Measurements from ENCODE around the gene NDUFC1. TPM values are rescaled to one million over a fixed set of nuclear protein-coding genes. Genes with fewer than 3 reads are reported as not detected.
"Not testable (repeated sequence)": the region's sequence is repeated elsewhere in the genome, so short reads cannot be mapped to it uniquely, and the experiment has no call there.

Gene NDUFC1
- total and polyA plus RNA-seq, 2 of the 8 experiments (the other 6 are each of a cell fraction or from before 2014, with no cell fraction given): 41.9 to 62.0 TPM

DNA sequence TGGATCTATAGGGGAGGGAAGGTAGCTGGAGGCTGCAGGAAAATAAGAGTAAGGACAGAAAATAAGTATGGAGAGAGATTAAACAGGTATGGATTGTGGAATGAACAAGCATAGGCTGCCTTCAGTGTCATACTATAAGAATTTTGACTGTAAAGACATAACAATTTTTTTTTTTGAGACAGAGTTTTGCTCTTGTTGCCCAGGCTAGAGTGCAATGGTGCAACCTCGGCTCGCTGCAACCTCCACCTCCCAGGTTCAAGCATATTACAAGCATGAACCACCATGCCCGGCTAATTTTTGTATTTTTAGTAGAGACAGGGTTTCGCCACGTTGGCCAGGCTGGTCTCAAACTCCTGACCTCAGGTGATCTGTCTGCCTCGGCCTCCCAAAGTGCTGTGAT is 46.7 kb downstream of the NDUFC1 start:
- ChIA-PET CTCF (ENCODE audit: partially characterized antibody) (interaction anchor here (0.8 to 2.9 kb wide), 6 partner anchors 14 to 57 kb away, joined by 3 to 6 read pairs (median 4); partner anchors contain the start of gene NAA15), POLR2A (ENCODE audit: partially characterized antibody) (interaction anchor here (1.3 to 1.9 kb wide), 2 partner anchors 11 to 14 kb away, joined by 5 to 6 read pairs; no protein-coding TSS in a partner anchor)
- H2AK5ac ChIP-seq (ENCODE audit: low read depth, low read length); H3K18ac ChIP-seq (ENCODE audit: extremely low read depth, low read length); H3K23ac ChIP-seq (ENCODE audit: insufficient read length); H4K20me1 ChIP-seq (replicated peaks in 1 of 2; ENCODE audit: control insufficient read depth in 1 of 2, insufficient read depth in 2 of 2, low read length in 2 of 2); H2BK120ac ChIP-seq (replicated peaks; ENCODE audit: low read depth, low read length); H2BK20ac ChIP-seq (ENCODE audit: low read length); H3K4me3 ChIP-seq (ENCODE audit: extremely low read depth in 1 of 4, insufficient read depth in 2 of 4, low read depth in 3 of 4, low read length in 4 of 4); H3K79me1 ChIP-seq (ENCODE audit: low read depth, low read length); DNase-seq (ENCODE audit: low read depth in 1 of 2, low spot score in 2 of 2); H3K4ac ChIP-seq (replicated peaks; ENCODE audit: insufficient read length, low read depth, low read length); H3K4me1 ChIP-seq (replicated peaks in 1 of 4; ENCODE audit: control insufficient read depth in 3 of 4, insufficient read depth in 4 of 4, low read length in 3 of 4); H4K8ac ChIP-seq (ENCODE audit: extremely low read depth, insufficient read depth, low read length); H2BK12ac ChIP-seq (ENCODE audit: low read depth, low read length); H4K5ac ChIP-seq (ENCODE audit: insufficient read length, low read depth, low read length); H3K36me3 ChIP-seq (ENCODE audit: control insufficient read depth in 2 of 4, insufficient read depth in 4 of 4, low read length in 3 of 4); H3K9me3 ChIP-seq (ENCODE audit: insufficient read depth in 2 of 2, low read depth in 1 of 2, low read length in 1 of 2); H4K91ac ChIP-seq (replicated peaks; ENCODE audit: insufficient read length, low read length); H3K9ac ChIP-seq (replicated peaks in 1 of 4; ENCODE audit: extremely low read depth in 1 of 4, low read depth in 3 of 4, low read length in 3 of 4); H2BK15ac ChIP-seq (ENCODE audit: low read length); H2AFZ ChIP-seq (ENCODE audit: low read length); H3K79me2 ChIP-seq (ENCODE audit: control insufficient read depth in 1 of 2, insufficient read depth in 2 of 2, low read length in 2 of 2); H3K56ac ChIP-seq (replicated peaks; ENCODE audit: insufficient read length, low read depth, low read length); H3K14ac ChIP-seq (ENCODE audit: insufficient read length); FAIRE-seq; H3K27me3 ChIP-seq (replicated peaks in 1 of 4; ENCODE audit: control insufficient read depth in 3 of 4, extremely low read depth in 1 of 4, insufficient read depth in 3 of 4, low read length in 3 of 4); H2BK5ac ChIP-seq (ENCODE audit: low read depth, low read length); H3K27ac ChIP-seq (ENCODE audit: low read depth, low read length); H3K4me2 ChIP-seq (ENCODE audit: insufficient read depth in 1 of 2, low read depth in 2 of 2, low read length in 2 of 2); H3K23me2 ChIP-seq (ENCODE audit: low read depth, low read length): not testable (repeated sequence)
- 95% methylated on average over 6 of the region's 6 CpGs; no CpG with 5 or more reads in 1 of the 2 experiments for WGBS, 2 experiments (ENCODE audit: extremely low coverage in 1 of 2, insufficient coverage in 1 of 2, insufficient read length in 1 of 2, insufficient replicate concordance in 2 of 2, low coverage in 1 of 2, low lambda C conversion rate in 2 of 2, missing lambda C conversion rate in 1 of 2)
